Activated CD4-positive, alpha-beta T cell treated with anti-CD3 and anti-CD28 coated beads, Interleukin-2, amount 50 U/mL, for 16 hours (primary cell): ENCODE results near the gene RABAC1.
"Not testable (repeated sequence)": the region's sequence is repeated elsewhere in the genome, so short reads cannot be mapped to it uniquely, and the experiment has no call there.

ENCODE experiments used
- DNase-seq: peaks from one replicate; pipeline ENCODE4 v3.0.0-alpha.2; 2020

The RABAC1 gene

GRCh38 chr19:41927497-41928192 lies 31.5 kb downstream of the RABAC1 start:
- DNase-seq, result no peak

- DNase-seq, result no peak
Observed at GRCh38 chr19:41926763-41927496, 32.2 kb downstream of the RABAC1 start.

- no peak for DNase-seq
Observed at GRCh38 chr19:41926028-41926762, 32.9 kb downstream of the RABAC1 start.

GRCh38 chr19:41925208-41926003 lies 33.7 kb downstream of the RABAC1 start:
- DNase-seq, result no peak

- DNase-seq, result no peak
Observed at GRCh38 chr19:41924151-41925145, 34.7 kb downstream of the RABAC1 start.

GRCh38 chr19:41923045-41923788 lies 35.9 kb downstream of the RABAC1 start:
- no peak for DNase-seq

GRCh38 chr19:41922585-41922984 lies 36.5 kb downstream of the RABAC1 start:
- DNase-seq, result no peak

- no peak for DNase-seq
Observed at GRCh38 chr19:41921577-41922576, 37.2 kb downstream of the RABAC1 start.

- DNase-seq, result no peak
Observed at GRCh38 chr19:41920882-41921576, 38.1 kb downstream of the RABAC1 start.

GRCh38 chr19:41919948-41920712 lies 39.0 kb downstream of the RABAC1 start:
- DNase-seq, result no peak

GRCh38 chr19:41918653-41919244 lies 40.4 kb downstream of the RABAC1 start:
- no peak for DNase-seq

GRCh38 chr19:41918095-41918494 lies 41.0 kb downstream of the RABAC1 start:
- no peak for DNase-seq

- no peak for DNase-seq
Observed at GRCh38 chr19:41917676-41918075, 41.4 kb downstream of the RABAC1 start.

- no peak for DNase-seq
Observed at GRCh38 chr19:41915776-41916414, 43.2 kb downstream of the RABAC1 start.

GRCh38 chr19:41915021-41915775 lies 43.9 kb downstream of the RABAC1 start:
- no peak for DNase-seq

- not testable (repeated sequence) for DNase-seq
Observed at GRCh38 chr19:41914424-41914834, 44.7 kb downstream of the RABAC1 start.
